GM18873 (cell line): Measurements from ENCODE around the gene FCER1A.
"Not testable (repeated sequence)": the region's sequence is repeated elsewhere in the genome, so short reads cannot be mapped to it uniquely, and the experiment has no call there.

ENCODE experiments used
- ATAC-seq: cut with Tn5 transposase; IDR thresholded peaks from one replicate; pipeline ENCODE4 v1.9.1; 2021; ENCODE audit warnings: mild to moderate bottlenecking, moderate library complexity, moderate number of reproducible peaks; ENCODE audit not compliant: unreplicated experiment, low FRiP score

Gene FCER1A

GRCh38 chr1:159342761-159343425 lies 40.8 kb downstream of the FCER1A start:
- no peak for ATAC-seq

GRCh38 chr1:159349374-159349773 lies 47.2 kb downstream of the FCER1A start:
- not testable (repeated sequence) for ATAC-seq

DNA sequence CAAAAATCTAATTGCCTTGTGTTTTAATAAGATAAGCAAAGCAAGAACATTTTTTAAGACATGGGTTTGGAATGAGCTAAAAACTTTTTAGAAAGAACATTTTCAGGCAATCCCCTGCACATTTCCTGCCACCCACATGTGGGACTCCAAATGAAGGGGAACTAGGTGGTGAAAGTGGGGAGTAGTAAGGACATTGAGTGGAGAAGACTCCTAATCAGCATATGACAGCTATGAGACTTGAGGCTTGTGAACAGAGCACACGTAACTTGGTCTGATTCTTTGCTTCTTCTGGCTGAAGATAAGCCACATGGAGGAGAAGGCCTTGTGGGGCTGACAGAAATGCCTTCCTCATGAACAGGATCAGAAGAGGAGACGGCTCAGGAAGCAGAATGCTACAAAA lies 50.3 kb downstream of the FCER1A start:
- no peak for ATAC-seq
